Astrocyte (in vitro differentiated cells and primary cell): Measurements from ENCODE around the gene PEAK3.

Experiments used
- CTCF ChIP-seq: IDR thresholded peaks from 2 replicates; pipeline ENCODE4 v1.5.1; 2011; ENCODE audit warnings: low read depth, mild to moderate bottlenecking, inconsistent platforms, low read length, moderate library complexity; ENCODE audit not compliant: insufficient read depth
- EZH2 ChIP-seq: IDR thresholded peaks from 2 replicates; pipeline ENCODE4 v1.6.1; 2012; ENCODE audit warnings: mild to moderate bottlenecking, low read length, inconsistent platforms; ENCODE audit not compliant: insufficient read depth

DNA sequence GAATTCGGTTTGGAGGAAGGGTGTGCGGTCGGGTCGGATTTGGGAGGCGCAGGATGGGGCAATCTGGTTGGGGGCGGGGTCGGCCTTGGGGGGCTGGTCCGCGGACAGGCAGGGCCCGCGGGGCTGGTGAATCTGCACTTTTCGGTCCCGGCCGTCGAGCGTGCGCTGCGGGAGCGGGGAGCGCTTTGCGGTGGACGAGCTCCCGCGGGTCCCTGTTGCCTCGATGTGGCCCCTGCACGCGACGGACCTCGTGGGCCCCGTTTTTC is 11.9 kb downstream of the PEAK3 start:
- TF ChIP-seq CTCF (no peak), EZH2 (no peak)
